H9 (cell line): ENCODE data around the gene LYPLA2. TPM values are rescaled to one million over a fixed set of nuclear protein-coding genes. Genes with fewer than 3 reads are reported as not detected.

Experiments used
- DNase-seq: peaks from one replicate; pipeline ENCODE4 v3.0.0-alpha.2; 2017
- H2AFZ ChIP-seq: one replicate; pipeline ENCODE4 v1.6.1; 2013; ENCODE audit warnings: mild to moderate bottlenecking, low read length, control low read depth, moderate library complexity
- H2AK5ac ChIP-seq: 2 replicates; pipeline ENCODE4 v1.6.1; 2013; ENCODE audit warnings: low read length, control low read depth, mixed read lengths; ENCODE audit not compliant: insufficient read length
- H2BK120ac ChIP-seq: one replicate; pipeline ENCODE4 v1.6.1; 2013; ENCODE audit warnings: low read depth, mild to moderate bottlenecking, low read length, control low read depth, inconsistent platforms; ENCODE audit not compliant: poor library complexity, severe bottlenecking
- H2BK12ac ChIP-seq: 2 replicates; pipeline ENCODE4 v1.6.1; 2013; ENCODE audit warnings: low read length, control low read depth, mixed read lengths, low read depth; ENCODE audit not compliant: insufficient read length
- H2BK15ac ChIP-seq: 2 replicates; pipeline ENCODE4 v1.6.1; 2013; ENCODE audit warnings: low read depth, low read length, control low read depth
- H2BK20ac ChIP-seq: one replicate; pipeline ENCODE4 v1.6.1; 2013; ENCODE audit warnings: low read depth, mild to moderate bottlenecking, low read length, control low read depth, inconsistent platforms; ENCODE audit not compliant: poor library complexity, severe bottlenecking
- H2BK5ac ChIP-seq: 2 replicates; pipeline ENCODE4 v1.6.1; 2013; ENCODE audit warnings: low read length, control low read depth, mixed read lengths; ENCODE audit not compliant: insufficient read length
- H3K14ac ChIP-seq: 2 replicates; pipeline ENCODE4 v1.6.1; 2013; ENCODE audit warnings: low read length, control low read depth; ENCODE audit not compliant: insufficient read depth
- H3K18ac ChIP-seq: 2 replicates; pipeline ENCODE4 v1.6.1; 2013; ENCODE audit warnings: low read depth, mild to moderate bottlenecking, mixed read lengths, low read length, control low read depth; ENCODE audit not compliant: insufficient read length
- H3K23ac ChIP-seq: 2 replicates; pipeline ENCODE4 v1.6.1; 2013; ENCODE audit warnings: low read length, control low read depth, mixed read lengths, low read depth; ENCODE audit not compliant: insufficient read length
- H3K23me2 ChIP-seq: 2 replicates; pipeline ENCODE4 v1.6.1; 2013; ENCODE audit warnings: low read depth, mild to moderate bottlenecking, mixed read lengths, low read length, control low read depth; ENCODE audit not compliant: insufficient read length, poor library complexity, severe bottlenecking
- H3K27ac ChIP-seq: 2 replicates; pipeline ENCODE4 v1.5.1; 2013; ENCODE audit warnings: low read length, control low read depth, mixed read lengths, low read depth; ENCODE audit not compliant: insufficient read length
- H3K27me3 ChIP-seq: 2 replicates; pipeline ENCODE4 v1.6.1; 2013; ENCODE audit warnings: low read length, control low read depth, inconsistent platforms; ENCODE audit not compliant: insufficient read depth
- H3K4ac ChIP-seq: 2 replicates; pipeline ENCODE4 v1.6.1; 2013; ENCODE audit warnings: low read depth, mild to moderate bottlenecking, control low read depth, inconsistent platforms, low read length, moderate library complexity
- H3K4me1 ChIP-seq: 2 replicates; pipeline ENCODE4 v1.6.1; 2013; ENCODE audit warnings: low read length, control low read depth, inconsistent platforms; ENCODE audit not compliant: insufficient read depth
- H3K4me2 ChIP-seq: 2 replicates; pipeline ENCODE4 v1.6.1; 2013; ENCODE audit warnings: low read length, control low read depth, mixed read lengths; ENCODE audit not compliant: insufficient read length, insufficient read depth
- H3K56ac ChIP-seq: 2 replicates; pipeline ENCODE4 v1.6.1; 2013; ENCODE audit warnings: low read depth, mild to moderate bottlenecking, mixed read lengths, low read length, control low read depth; ENCODE audit not compliant: insufficient read length
- H3K79me1 ChIP-seq: 2 replicates; pipeline ENCODE4 v1.6.1; 2013; ENCODE audit warnings: low read depth, mild to moderate bottlenecking, moderate library complexity, low read length, control low read depth, inconsistent platforms; ENCODE audit not compliant: insufficient read depth, poor library complexity, severe bottlenecking
- H3K79me2 ChIP-seq: 2 replicates; pipeline ENCODE4 v1.6.1; 2013; ENCODE audit warnings: low read length, control low read depth, inconsistent platforms; ENCODE audit not compliant: insufficient read depth
- H3K9ac ChIP-seq: 2 replicates; pipeline ENCODE4 v1.6.1; 2013; ENCODE audit warnings: low read length, control low read depth, mixed read lengths; ENCODE audit not compliant: insufficient read length; ENCODE audit errors: extremely low read depth
- H3K9me3 ChIP-seq: one replicate; pipeline ENCODE4 v1.6.1; 2013; ENCODE audit warnings: low read depth, low read length, inconsistent platforms; ENCODE audit not compliant: control insufficient read depth
- H3T11ph ChIP-seq: one replicate; pipeline ENCODE4 v1.6.1; 2013; ENCODE audit warnings: mild to moderate bottlenecking, low read length, control low read depth, inconsistent platforms
- H4K20me1 ChIP-seq: one replicate; pipeline ENCODE4 v1.6.1; 2013; ENCODE audit not compliant: control insufficient read depth, insufficient read length, insufficient read depth
- H4K5ac ChIP-seq: 2 replicates; pipeline ENCODE4 v1.6.1; 2013; ENCODE audit warnings: low read depth, mild to moderate bottlenecking, mixed read lengths, low read length, control low read depth; ENCODE audit not compliant: insufficient read length
- H4K8ac ChIP-seq: replicated peaks from 2 replicates; pipeline ENCODE4 v1.6.1; 2013; ENCODE audit warnings: low read length, control low read depth, mixed read lengths, low read depth; ENCODE audit not compliant: insufficient read length
- H4K91ac ChIP-seq: 2 replicates; pipeline ENCODE4 v1.6.1; 2013; ENCODE audit warnings: low read depth, mild to moderate bottlenecking, moderate library complexity, mixed read lengths, low read length, control low read depth; ENCODE audit not compliant: insufficient read length
- H3K27ac Mint-ChIP-seq, 3 experiments: 2 replicates in 2 of 3; 3 replicates in 1 of 3; pipeline ENCODE4 v1.8.0; 2020 to 2021; ENCODE audit warnings: mixed read lengths in 3 of 3, mild to moderate bottlenecking in 1 of 3, moderate library complexity in 1 of 3
- H3K27me3 Mint-ChIP-seq: 2 replicates; pipeline ENCODE4 v1.8.0; 2021; ENCODE audit warnings: low read depth, mild to moderate bottlenecking, moderate library complexity, mixed read lengths
- H3K36me3 Mint-ChIP-seq, 3 experiments: 2 replicates in 2 of 3; 3 replicates in 1 of 3; pipeline ENCODE4 v1.8.0; 2020 to 2021; ENCODE audit warnings: low read depth in 3 of 3, mixed read lengths in 3 of 3; ENCODE audit not compliant: insufficient read depth in 1 of 3
- H3K4me1 Mint-ChIP-seq, 2 experiments: 2 replicates each; pipeline ENCODE4 v1.8.0; 2020; ENCODE audit warnings: mixed read lengths in 2 of 2
- H3K4me3 Mint-ChIP-seq, 2 experiments: 2 replicates in 1 of 2; 3 replicates in 1 of 2; pipeline ENCODE4 v1.8.0; 2020 to 2021; ENCODE audit warnings: mild to moderate bottlenecking in 2 of 2, mixed read lengths in 2 of 2, moderate library complexity in 1 of 2
- H3K9me3 Mint-ChIP-seq, 2 experiments: 2 replicates in 1 of 2; 3 replicates in 1 of 2; pipeline ENCODE4 v1.8.0; 2020; ENCODE audit warnings: mild to moderate bottlenecking in 2 of 2, mixed read lengths in 2 of 2, moderate library complexity in 1 of 2
- WGBS: extraction: QIAGEN DNeasy Blood & Tissue Kit; methylation state at CpG from one replicate; pipeline ENCODE4 v1.1.7; 2013; ENCODE audit warnings: missing lambda C conversion rate, low lambda C conversion rate, mixed read lengths; ENCODE audit not compliant: insufficient read length; ENCODE audit errors: extremely low coverage; 5-methylcytosine and 5-hydroxymethylcytosine counted together
- total RNA-seq: library from RNA; stranded (reverse); gene quantifications from 2 replicates; pipeline ENCODE4 v1.2.1, GENCODE V29; 2021
- TF ChIP-seq, protein P1 (sequence below): fragments of 200-600 bp; sonication (generic); conservative IDR thresholded peaks from 3 replicates; pipeline ENCODE4 v1.8.0; 2021; ENCODE audit warnings: antibody characterized with exemption, mild to moderate bottlenecking

Gene LYPLA2
- total RNA-seq, 1 experiment from 2014 or later: 118 TPM

DNA sequence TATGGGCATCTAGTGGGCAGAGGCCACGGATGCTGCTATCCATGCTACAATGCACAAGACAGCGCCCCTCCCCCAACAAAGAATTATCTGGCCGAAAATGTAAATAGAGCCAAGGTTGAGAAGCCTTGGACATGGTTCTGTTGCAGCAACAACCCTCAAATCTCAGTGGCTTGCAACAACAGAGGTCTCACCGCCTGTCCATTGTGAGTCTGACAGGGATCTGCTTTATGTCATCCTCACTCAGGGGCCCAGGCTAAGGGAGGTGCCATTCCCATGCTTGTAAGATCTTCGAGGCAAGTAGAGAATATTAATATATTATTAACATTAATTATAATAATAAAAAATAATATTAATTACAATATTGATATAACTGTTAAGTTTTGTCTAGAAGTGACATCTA is 22.2 kb upstream of the LYPLA2 start:
- H3K4me3 Mint-ChIP-seq: no peak overlapping the region
- H4K8ac ChIP-seq: no peak overlapping the region
- no peaks in the 10 kb centered on the region for H3K9me3 Mint-ChIP-seq
- no peak overlapping the region for H3K23ac ChIP-seq
- peaks cover 1 to 30% (median 20%) of the 10 kb centered on the region in 3 experiments; a peak in 5 of 7 replicates for H3K36me3 Mint-ChIP-seq
- H3K27ac ChIP-seq: no peak overlapping the region
- no peaks in the 10 kb centered on the region for H4K20me1 ChIP-seq
- H3K4me1 Mint-ChIP-seq: peaks cover 0 to 2% of the 10 kb centered on the region in 2 experiments; a peak in 1 of 4 replicates
- no peak overlapping the region for H3K9ac ChIP-seq
- H3K27ac Mint-ChIP-seq: no peak overlapping the region
- H3K27me3 Mint-ChIP-seq: no peaks in the 10 kb centered on the region
- no peak overlapping the region for H2BK5ac ChIP-seq
- no peak overlapping the region for H2BK20ac ChIP-seq
- no peaks in the 10 kb centered on the region for H3K9me3 ChIP-seq
- H2BK120ac ChIP-seq: no peak overlapping the region
- no peak overlapping the region for H2BK15ac ChIP-seq
- no peak overlapping the region for H4K5ac ChIP-seq
- no peaks in the 10 kb centered on the region for H3K27me3 ChIP-seq
- no peak overlapping the region for H3K56ac ChIP-seq
- no peak overlapping the region for H3K4ac ChIP-seq
- H3T11ph ChIP-seq: no peak overlapping the region
- no CpG with 5 or more reads among the region's 5 CpGs for WGBS
- no peaks in the 10 kb centered on the region for H3K79me2 ChIP-seq
- H3K18ac ChIP-seq: no peak overlapping the region
- H2AK5ac ChIP-seq: no peak overlapping the region
- H2BK12ac ChIP-seq: no peak overlapping the region
- DNase-seq: no peak
- no peak overlapping the region for H3K14ac ChIP-seq
- H3K4me1 ChIP-seq: no peaks in the 10 kb centered on the region
- TF ChIP-seq, protein P1, sequence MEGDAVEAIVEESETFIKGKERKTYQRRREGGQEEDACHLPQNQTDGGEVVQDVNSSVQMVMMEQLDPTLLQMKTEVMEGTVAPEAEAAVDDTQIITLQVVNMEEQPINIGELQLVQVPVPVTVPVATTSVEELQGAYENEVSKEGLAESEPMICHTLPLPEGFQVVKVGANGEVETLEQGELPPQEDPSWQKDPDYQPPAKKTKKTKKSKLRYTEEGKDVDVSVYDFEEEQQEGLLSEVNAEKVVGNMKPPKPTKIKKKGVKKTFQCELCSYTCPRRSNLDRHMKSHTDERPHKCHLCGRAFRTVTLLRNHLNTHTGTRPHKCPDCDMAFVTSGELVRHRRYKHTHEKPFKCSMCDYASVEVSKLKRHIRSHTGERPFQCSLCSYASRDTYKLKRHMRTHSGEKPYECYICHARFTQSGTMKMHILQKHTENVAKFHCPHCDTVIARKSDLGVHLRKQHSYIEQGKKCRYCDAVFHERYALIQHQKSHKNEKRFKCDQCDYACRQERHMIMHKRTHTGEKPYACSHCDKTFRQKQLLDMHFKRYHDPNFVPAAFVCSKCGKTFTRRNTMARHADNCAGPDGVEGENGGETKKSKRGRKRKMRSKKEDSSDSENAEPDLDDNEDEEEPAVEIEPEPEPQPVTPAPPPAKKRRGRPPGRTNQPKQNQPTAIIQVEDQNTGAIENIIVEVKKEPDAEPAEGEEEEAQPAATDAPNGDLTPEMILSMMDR: no peak
- H4K91ac ChIP-seq: no peak overlapping the region
- H2AFZ ChIP-seq: no peak overlapping the region
- H3K79me1 ChIP-seq: no peaks in the 10 kb centered on the region
- H3K4me2 ChIP-seq: no peak overlapping the region
- H3K23me2 ChIP-seq: no peaks in the 10 kb centered on the region
